Measurements from ENCODE around the gene MYO16.

MYO16 gene

GRCh38 chr13:109131698-109132257 is 502.4 kb downstream of the MYO16 start:
- H3K9me2 ChIP-seq (replicated peaks; ENCODE audit: control insufficient read depth, low read length), result no peaks in the 10 kb centered on the region
- H3K4me1 ChIP-seq (ENCODE audit: control insufficient read depth, low read length), result peaks cover 44% of the 10 kb centered on the region
- H3F3A ChIP-seq (ENCODE audit: control insufficient read depth, insufficient read depth), result peaks cover 13% of the 10 kb centered on the region; the same call in 1 of the 2 replicates
- no peaks in the 10 kb centered on the region for H3K9me3 ChIP-seq (ENCODE audit: control insufficient read depth, insufficient read depth, low read length)
- H3K4me2 ChIP-seq (ENCODE audit: low read length), result peak overlapping the region; percentile 66
- peak overlapping the region; percentile 24 for H3K27ac ChIP-seq (ENCODE audit: low read depth, low read length)
- no peaks in the 10 kb centered on the region for H3K36me3 ChIP-seq (ENCODE audit: control insufficient read depth, low read length)
- H3K27me3 ChIP-seq (ENCODE audit: control insufficient read depth, low read length), result no peaks in the 10 kb centered on the region
- no peaks in the 10 kb centered on the region for H4K20me1 ChIP-seq (ENCODE audit: control insufficient read depth, insufficient read depth, low read depth, low read length)
- H3K4me3 ChIP-seq (ENCODE audit: low read length), result peak overlapping the region; percentile 52
- H3K79me2 ChIP-seq (ENCODE audit: control insufficient read depth, low read length), result no peaks in the 10 kb centered on the region
- TF ChIP-seq EZH2phosphoT487 (IDR thresholded peaks at IDR 0.05; ENCODE audit: borderline replicate concordance, low read length) (no peak), CTCF (IDR thresholded peaks at IDR 0.05; ENCODE audit: low read depth, low read length, poor library complexity, severe bottlenecking) (no peak)

- Histone ChIP-seq H3K4me1 (ENCODE audit: control insufficient read depth, low read length) (peaks cover 44% of the 10 kb centered on the region), H3K36me3 (ENCODE audit: control insufficient read depth, low read length) (no peaks in the 10 kb centered on the region), H3K9me2 (replicated peaks; ENCODE audit: control insufficient read depth, low read length) (no peaks in the 10 kb centered on the region), H3K27ac (ENCODE audit: low read depth, low read length) (no peak overlapping the region), H3K9me3 (ENCODE audit: control insufficient read depth, insufficient read depth, low read length) (peaks cover 5% of the 10 kb centered on the region; the same call in 1 of the 2 replicates), H3K4me3 (ENCODE audit: low read length) (no peak overlapping the region), H3K79me2 (ENCODE audit: control insufficient read depth, low read length) (no peaks in the 10 kb centered on the region), H4K20me1 (ENCODE audit: control insufficient read depth, insufficient read depth, low read depth, low read length) (no peaks in the 10 kb centered on the region), H3K4me2 (ENCODE audit: low read length) (no peak overlapping the region), H3F3A (ENCODE audit: control insufficient read depth, insufficient read depth) (peaks cover 13% of the 10 kb centered on the region; the same call in 1 of the 2 replicates), H3K27me3 (ENCODE audit: control insufficient read depth, low read length) (no peaks in the 10 kb centered on the region)
- no peak for TF ChIP-seq CTCF (IDR thresholded peaks at IDR 0.05; ENCODE audit: low read depth, low read length, poor library complexity, severe bottlenecking)
- no peak for TF ChIP-seq EZH2phosphoT487 (IDR thresholded peaks at IDR 0.05; ENCODE audit: borderline replicate concordance, low read length)
These were observed 505.6 kb downstream of the MYO16 start for GRCh38 chr13:109135018-109135417.

GRCh38 chr13:109136873-109137272 is 507.5 kb downstream of the MYO16 start:
- no peaks in the 10 kb centered on the region for H3K79me2 ChIP-seq (ENCODE audit: control insufficient read depth, low read length)
- H3K9me2 ChIP-seq (replicated peaks; ENCODE audit: control insufficient read depth, low read length), result no peaks in the 10 kb centered on the region
- peaks cover 30% of the 10 kb centered on the region for H3K4me1 ChIP-seq (ENCODE audit: control insufficient read depth, low read length)
- no peak for TF ChIP-seq CTCF (IDR thresholded peaks at IDR 0.05; ENCODE audit: low read depth, low read length, poor library complexity, severe bottlenecking)
- TF ChIP-seq EZH2phosphoT487 (IDR thresholded peaks at IDR 0.05; ENCODE audit: borderline replicate concordance, low read length), result no peak
- H3K27ac ChIP-seq (ENCODE audit: low read depth, low read length), result no peak overlapping the region
- H3K27me3 ChIP-seq (ENCODE audit: control insufficient read depth, low read length), result no peaks in the 10 kb centered on the region
- H3K4me3 ChIP-seq (ENCODE audit: low read length), result no peak overlapping the region
- H3K9me3 ChIP-seq (ENCODE audit: control insufficient read depth, insufficient read depth, low read length), result peaks cover 5% of the 10 kb centered on the region; the same call in 1 of the 2 replicates
- no peak overlapping the region for H3K4me2 ChIP-seq (ENCODE audit: low read length)
- no peaks in the 10 kb centered on the region for H3K36me3 ChIP-seq (ENCODE audit: control insufficient read depth, low read length)
- no peaks in the 10 kb centered on the region for H4K20me1 ChIP-seq (ENCODE audit: control insufficient read depth, insufficient read depth, low read depth, low read length)
- peaks cover 4% of the 10 kb centered on the region; the same call in 1 of the 2 replicates for H3F3A ChIP-seq (ENCODE audit: control insufficient read depth, insufficient read depth)
